HG03354 (cell line): ENCODE measurements around the gene ELAVL4.

Source experiments
- ATAC-seq: cut with Tn5 transposase; IDR thresholded peaks from one replicate; pipeline ENCODE4 v1.9.1; 2021; ENCODE audit warnings: mild to moderate bottlenecking; ENCODE audit not compliant: unreplicated experiment, poor library complexity, severe bottlenecking

The ELAVL4 gene

GRCh38 chr1:50174101-50174500 lies 65.4 kb downstream of the ELAVL4 start:
- ATAC-seq, result no peak

- no peak for ATAC-seq
Observed at GRCh38 chr1:50175719-50176639, 67.3 kb downstream of the ELAVL4 start.

- ATAC-seq, result no peak
Observed at GRCh38 chr1:50177994-50178393, 69.3 kb downstream of the ELAVL4 start.

- no peak for ATAC-seq
Observed at GRCh38 chr1:50179639-50180038, 70.9 kb downstream of the ELAVL4 start.

GRCh38 chr1:50180367-50180766 lies 71.6 kb downstream of the ELAVL4 start:
- ATAC-seq, result no peak

- no peak for ATAC-seq
Observed at GRCh38 chr1:50181027-50181663, 72.4 kb downstream of the ELAVL4 start.

GRCh38 chr1:50183378-50184133 lies 74.8 kb downstream of the ELAVL4 start:
- ATAC-seq, result no peak

GRCh38 chr1:50189369-50189768 lies 80.6 kb downstream of the ELAVL4 start:
- no peak for ATAC-seq

- no peak for ATAC-seq
Observed at GRCh38 chr1:50193002-50193401, 84.3 kb downstream of the ELAVL4 start.

GRCh38 chr1:50195205-50195604 lies 86.5 kb downstream of the ELAVL4 start:
- ATAC-seq, result no peak

GRCh38 chr1:50196081-50196480 lies 87.4 kb downstream of the ELAVL4 start:
- ATAC-seq, result no peak

GRCh38 chr1:50197216-50197615 lies 88.5 kb downstream of the ELAVL4 start:
- no peak for ATAC-seq

- no peak for ATAC-seq
Observed at GRCh38 chr1:50208315-50208714, 99.6 kb downstream of the ELAVL4 start.

GRCh38 chr1:50208756-50209155 lies 100.0 kb downstream of the ELAVL4 start:
- no peak for ATAC-seq

GRCh38 chr1:50209749-50210148 lies 101.0 kb downstream of the ELAVL4 start:
- ATAC-seq, result no peak

GRCh38 chr1:50213505-50213904 lies 104.8 kb downstream of the ELAVL4 start:
- ATAC-seq, result no peak

GRCh38 chr1:50214717-50215116 lies 106.0 kb downstream of the ELAVL4 start:
- no peak for ATAC-seq

GRCh38 chr1:50218344-50219120 lies 109.8 kb downstream of the ELAVL4 start:
- ATAC-seq, result no peak

GRCh38 chr1:50228871-50229384 lies 120.2 kb downstream of the ELAVL4 start:
- no peak for ATAC-seq
